HK-2 (cell line): ENCODE results near the gene CA10.

Experiments
- DNase-seq: peaks from one replicate; pipeline ENCODE4 v3.0.0-alpha.2; 2018; ENCODE audit not compliant: unreplicated experiment

CA10 gene

DNA sequence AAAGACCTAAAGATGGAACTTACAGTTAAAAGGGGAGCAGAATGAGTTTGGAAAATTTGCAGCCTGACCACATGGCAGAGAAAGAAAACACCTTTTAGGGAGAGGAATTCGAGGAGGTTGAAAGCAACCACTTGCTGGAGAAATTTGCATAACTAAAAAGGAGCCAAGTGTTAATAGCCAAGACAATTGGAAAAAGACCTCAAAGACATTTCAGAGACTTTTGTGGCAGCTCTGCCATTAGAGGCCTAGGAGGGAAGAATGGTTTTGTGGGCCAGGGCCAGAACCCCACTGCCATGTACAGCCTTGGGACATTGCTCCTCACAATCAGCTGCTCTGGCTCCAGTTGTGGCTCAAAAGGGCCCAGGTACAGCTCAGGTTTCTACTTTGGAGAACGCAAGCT lies 559.7 kb downstream of the CA10 start:
- no peak for DNase-seq

GRCh38 chr17:51597345-51597744 lies 561.2 kb downstream of the CA10 start:
- no peak for DNase-seq

DNA sequence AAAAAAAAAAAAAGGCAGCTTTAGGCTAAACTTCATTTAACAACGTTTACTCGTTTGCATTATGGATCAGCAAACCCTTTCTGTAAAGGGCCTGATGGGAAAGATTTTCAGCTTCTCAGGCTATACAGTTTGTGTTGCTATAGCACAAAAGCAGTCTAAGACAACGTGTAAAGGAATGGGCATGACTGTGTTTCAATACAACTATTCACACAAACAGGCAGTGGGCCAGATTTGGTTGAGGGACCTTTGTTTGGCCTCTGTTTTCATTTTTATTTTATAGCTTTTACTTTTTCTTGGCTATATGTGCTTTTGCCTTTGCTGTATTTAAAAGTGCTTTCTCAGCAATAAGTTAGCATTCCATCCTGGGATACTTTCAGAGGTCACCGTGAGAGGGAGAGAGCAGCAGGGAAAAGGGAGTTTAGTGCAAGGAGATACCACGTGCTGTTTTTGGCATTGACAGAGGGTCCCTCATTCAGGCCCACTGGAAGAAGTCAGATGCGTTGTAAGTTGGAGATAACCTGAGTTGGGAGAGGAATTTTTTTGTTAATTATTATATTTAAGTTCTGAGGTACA lies 562.6 kb downstream of the CA10 start:
- no peak for DNase-seq

- DNase-seq = no peak
Observed at GRCh38 chr17:51590071-51590656, 568.4 kb downstream of the CA10 start.

DNA sequence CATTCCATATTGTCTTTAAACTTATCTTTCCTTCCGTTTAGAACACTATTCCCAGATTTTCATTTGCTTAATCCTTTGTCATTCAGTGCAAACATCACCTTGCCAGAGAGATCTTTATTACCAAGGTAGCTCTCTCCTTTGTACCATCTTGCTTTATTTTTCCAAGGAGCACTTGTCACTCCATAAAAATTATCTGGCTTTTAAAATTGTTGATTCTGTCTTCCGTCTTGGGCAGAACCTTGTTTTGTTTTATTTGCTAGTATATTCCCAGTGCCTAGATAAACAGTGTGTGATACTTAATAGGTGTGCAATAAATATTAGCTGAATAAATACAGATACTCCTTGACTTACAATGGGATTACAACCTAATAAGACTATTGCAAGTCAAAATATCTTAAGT lies 570.5 kb downstream of the CA10 start:
- DNase-seq = no peak

- no peak for DNase-seq
Observed at GRCh38 chr17:51587516-51587915, 571.0 kb downstream of the CA10 start.

DNA sequence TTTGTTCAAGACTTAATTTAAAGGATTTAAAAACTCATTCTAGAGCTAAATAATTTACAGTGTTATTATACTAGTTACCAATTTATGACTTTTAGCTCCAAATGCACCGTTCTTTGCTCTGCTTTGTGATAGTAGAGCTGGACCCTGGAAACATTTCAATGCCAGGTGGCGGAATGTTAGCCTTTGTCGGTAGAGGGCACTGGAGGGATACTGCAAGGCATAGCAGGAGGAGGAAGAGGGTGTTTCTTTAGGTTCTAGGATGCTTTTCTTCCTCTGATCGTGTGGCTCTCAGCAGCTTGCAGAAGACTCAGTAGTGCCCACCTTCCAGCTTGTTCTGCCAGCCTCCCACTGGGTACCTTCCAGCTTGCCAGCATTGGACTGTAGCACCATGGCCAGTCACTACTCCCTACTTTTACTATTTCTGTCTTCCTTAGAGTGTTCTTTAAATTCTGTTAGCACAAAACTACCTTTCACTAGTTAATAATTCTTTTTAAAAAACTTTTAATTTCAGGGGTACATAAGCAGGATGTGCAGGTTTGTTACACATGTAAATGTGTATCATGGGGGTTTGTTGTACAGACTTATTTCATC lies 572.9 kb downstream of the CA10 start:
- no peak for DNase-seq

- DNase-seq = no peak
Observed at GRCh38 chr17:51580869-51581268, 577.6 kb downstream of the CA10 start.
